OCI-LY7 (cell line): Measurements from ENCODE around the gene ELOB.

Experiments used
- CTCF ChIP-seq: fragments of 200-600 bp; sonication (generic); conservative IDR thresholded peaks from 2 replicates; pipeline ENCODE4 v1.5.1; 2014; ENCODE audit warnings: mild to moderate bottlenecking, antibody characterized with exemption, low read length, moderate library complexity, mixed read lengths
- EZH2phosphoT487 ChIP-seq: fragments of 200-600 bp; sonication (generic); IDR thresholded peaks from 2 replicates; pipeline ENCODE4 v1.6.1; 2018; ENCODE audit warnings: low read depth, borderline replicate concordance, mild to moderate bottlenecking, mixed run types, antibody characterized with exemption, low read length, moderate library complexity, mixed read lengths

DNA sequence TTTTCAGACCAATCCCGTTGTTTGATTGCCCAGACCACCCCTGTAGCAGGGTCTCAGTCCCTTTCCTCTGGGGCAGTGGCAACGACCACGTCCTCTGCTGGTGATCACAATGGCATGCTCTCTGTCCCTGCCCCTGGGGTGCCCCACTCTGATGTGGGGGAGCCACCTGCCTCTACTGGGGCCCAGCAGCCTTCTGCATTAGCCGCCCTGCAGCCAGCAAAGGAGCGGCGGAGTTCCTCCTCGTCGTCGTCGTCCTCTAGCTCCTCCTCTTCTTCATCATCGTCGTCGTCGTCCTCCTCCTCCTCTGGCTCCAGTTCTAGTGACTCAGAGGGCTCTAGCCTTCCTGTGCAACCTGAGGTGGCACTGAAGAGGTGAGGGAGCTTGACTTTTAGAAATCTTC lies 9.2 kb downstream of the ELOB start:
- TF ChIP-seq CTCF (no peak), EZH2phosphoT487 (no peak)
